BJ (cell line): ENCODE measurements around the gene UBASH3B. TPM values are rescaled to one million over a fixed set of nuclear protein-coding genes. Genes with fewer than 3 reads are reported as not detected.
"Not testable (repeated sequence)": the region's sequence is repeated elsewhere in the genome, so short reads cannot be mapped to it uniquely, and the experiment has no call there.

ENCODE experiments used
- CTCF ChIA-PET: fragments of 350-600 bp; formaldehyde crosslinking; extraction: SDS; loops from one replicate; lab custom pipeline; 2021; ENCODE audit warnings: antibody characterized with exemption, inconsistent platforms; lab: Yijun Ruan, JAX
- POLR2A ChIA-PET: fragments of 300-600 bp; sonication (Branson Sonifier 250); formaldehyde crosslinking; extraction: SDS; loops from one replicate; lab custom pipeline; 2021; ENCODE audit warnings: antibody characterized with exemption; lab: Charles Lee
- DNase-seq: peaks from one replicate; pipeline ENCODE4 v3.0.0-alpha.2; 2011; ENCODE audit warnings: low read depth
- H3K27me3 ChIP-seq: 2 replicates; pipeline ENCODE4 v1.6.0; 2011; ENCODE audit warnings: low read length; ENCODE audit not compliant: control insufficient read depth, insufficient read depth
- H3K36me3 ChIP-seq: 2 replicates; pipeline ENCODE4 v1.5.1; 2011; ENCODE audit warnings: low read length; ENCODE audit not compliant: control insufficient read depth, insufficient read depth
- H3K4me3 ChIP-seq: 2 replicates; pipeline ENCODE4 v1.5.1; 2011; ENCODE audit warnings: low read depth, mild to moderate bottlenecking, control low read depth, low read length
- polyA plus RNA-seq: library from polyadenylated mRNA; depleted of rRNA; stranded (reverse); fragments of >200 nt; gene quantifications from 2 replicates; pipeline ENCODE4 v1.2.3, GENCODE V29; 2011
- TF ChIP-seq, protein P1 (sequence below): IDR thresholded peaks from 2 replicates; pipeline ENCODE4 v1.5.1; 2011; ENCODE audit warnings: low read depth, mild to moderate bottlenecking, control low read depth, inconsistent platforms, low read length, moderate library complexity; ENCODE audit not compliant: insufficient read depth

UBASH3B gene
- polyA plus RNA-seq, 1 experiment, result 28.4 TPM

DNA sequence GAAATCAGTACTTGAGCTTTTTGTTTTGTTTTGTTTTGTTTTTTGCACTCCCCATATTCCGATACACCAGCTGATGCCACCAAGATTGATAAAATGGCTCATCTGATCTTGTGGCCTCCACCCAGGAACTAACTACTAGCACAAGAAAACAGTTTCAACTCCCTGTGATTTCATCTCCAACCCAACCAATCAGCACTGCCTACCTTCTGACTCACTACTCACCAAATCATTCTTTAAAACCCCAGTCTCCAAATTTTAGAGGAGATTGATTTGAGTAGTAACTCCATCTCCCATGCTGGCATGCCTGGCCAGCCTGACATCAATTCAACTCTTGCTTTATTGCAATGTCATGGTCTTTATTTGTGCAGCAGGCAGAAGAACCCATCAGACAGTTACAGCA lies 166.7 kb downstream of the UBASH3B start:
- TF ChIP-seq, protein P1, sequence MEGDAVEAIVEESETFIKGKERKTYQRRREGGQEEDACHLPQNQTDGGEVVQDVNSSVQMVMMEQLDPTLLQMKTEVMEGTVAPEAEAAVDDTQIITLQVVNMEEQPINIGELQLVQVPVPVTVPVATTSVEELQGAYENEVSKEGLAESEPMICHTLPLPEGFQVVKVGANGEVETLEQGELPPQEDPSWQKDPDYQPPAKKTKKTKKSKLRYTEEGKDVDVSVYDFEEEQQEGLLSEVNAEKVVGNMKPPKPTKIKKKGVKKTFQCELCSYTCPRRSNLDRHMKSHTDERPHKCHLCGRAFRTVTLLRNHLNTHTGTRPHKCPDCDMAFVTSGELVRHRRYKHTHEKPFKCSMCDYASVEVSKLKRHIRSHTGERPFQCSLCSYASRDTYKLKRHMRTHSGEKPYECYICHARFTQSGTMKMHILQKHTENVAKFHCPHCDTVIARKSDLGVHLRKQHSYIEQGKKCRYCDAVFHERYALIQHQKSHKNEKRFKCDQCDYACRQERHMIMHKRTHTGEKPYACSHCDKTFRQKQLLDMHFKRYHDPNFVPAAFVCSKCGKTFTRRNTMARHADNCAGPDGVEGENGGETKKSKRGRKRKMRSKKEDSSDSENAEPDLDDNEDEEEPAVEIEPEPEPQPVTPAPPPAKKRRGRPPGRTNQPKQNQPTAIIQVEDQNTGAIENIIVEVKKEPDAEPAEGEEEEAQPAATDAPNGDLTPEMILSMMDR, result no peak
- no peaks in the 10 kb centered on the region for H3K36me3 ChIP-seq
- POLR2A ChIA-PET, result no interaction called here
- DNase-seq, result no peak
- CTCF ChIA-PET, result interaction anchor here (0.6 to 1.9 kb wide), 3 partner anchors 10 to 41 kb away, joined by 3 to 7 read pairs (median 3); no protein-coding TSS in a partner anchor
- H3K4me3 ChIP-seq, result no peak overlapping the region
- no peaks in the 10 kb centered on the region for H3K27me3 ChIP-seq

DNA sequence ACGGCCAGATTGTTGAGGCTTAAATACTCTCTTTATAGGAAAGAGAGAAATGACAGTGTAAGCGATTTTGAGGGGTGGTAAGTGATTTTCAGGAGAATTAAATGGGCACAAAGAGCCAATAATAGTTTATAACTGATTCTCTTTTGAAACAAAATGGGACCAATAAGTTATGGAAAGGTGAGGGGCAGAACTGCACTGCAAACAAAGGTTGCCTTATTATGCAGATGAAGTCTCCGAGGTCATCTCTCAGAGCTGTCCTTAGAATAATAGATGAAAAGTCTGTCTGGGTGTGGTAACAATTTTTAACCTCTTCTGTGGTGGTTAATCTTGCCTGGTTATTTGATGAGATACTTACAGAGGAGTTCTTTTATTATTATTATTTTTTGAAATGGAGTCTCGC lies 168.0 kb downstream of the UBASH3B start:
- POLR2A ChIA-PET, result no interaction called here

DNA sequence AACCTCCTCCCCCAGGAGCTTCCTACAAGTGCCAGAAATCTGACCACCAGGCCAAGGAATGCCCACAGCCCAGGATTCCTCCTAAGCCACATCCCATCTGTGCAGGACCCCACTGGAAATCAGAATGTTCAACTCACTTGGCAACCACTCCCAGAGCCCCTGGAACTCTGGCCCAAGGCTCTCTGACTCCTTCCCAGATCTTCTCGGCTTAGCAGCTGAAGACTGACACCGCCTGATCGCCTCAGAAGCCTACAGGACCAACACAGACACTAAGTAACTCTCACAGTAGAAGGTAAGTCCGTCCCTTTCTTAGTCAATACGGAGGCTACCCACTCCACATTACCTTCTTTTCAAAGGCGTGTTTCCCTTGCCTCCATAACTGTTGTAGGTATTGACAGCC lies 173.8 kb downstream of the UBASH3B start:
- H3K36me3 ChIP-seq, H3K27me3 ChIP-seq, POLR2A ChIA-PET, H3K4me3 ChIP-seq, CTCF ChIA-PET, DNase-seq: not testable (repeated sequence)

More for the DNA sequence above, 168.0 kb downstream of the UBASH3B start:
- CTCF ChIA-PET, result interaction anchor here (1.0 kb wide), 1 partner anchor 15 kb away, joined by 3 read pairs; no protein-coding TSS in a partner anchor
- DNase-seq, result no peak
- no peaks in the 10 kb centered on the region for H3K36me3 ChIP-seq
- TF ChIP-seq, protein P1, result no peak
- no peak overlapping the region for H3K4me3 ChIP-seq
- H3K27me3 ChIP-seq, result no peaks in the 10 kb centered on the region

DNA sequence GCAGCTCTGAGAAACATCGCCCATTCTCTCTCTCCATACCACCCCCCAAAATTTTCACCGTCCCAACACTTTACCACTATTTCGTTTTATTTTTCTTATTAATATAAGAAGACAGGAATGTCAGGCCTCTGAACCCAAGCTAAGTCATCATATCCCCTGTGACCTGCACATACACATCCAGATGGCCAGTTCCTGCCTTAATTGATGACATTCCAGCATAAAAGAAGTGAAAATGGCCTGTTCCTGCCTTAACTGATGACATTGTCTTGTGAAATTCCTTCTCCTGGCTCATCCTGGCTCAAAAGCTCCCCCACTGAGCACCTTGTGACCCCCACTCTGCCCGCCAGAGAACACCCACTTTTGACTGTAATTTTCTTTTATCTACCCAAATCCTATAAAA lies 176.8 kb downstream of the UBASH3B start:
- H3K27me3 ChIP-seq, DNase-seq, H3K36me3 ChIP-seq, POLR2A ChIA-PET, H3K4me3 ChIP-seq: not testable (repeated sequence)
- CTCF ChIA-PET, result interaction anchor here (1.5 to 3.4 kb wide), 3 partner anchors 11 to 36 kb away, joined by 3 to 13 read pairs (median 8); no protein-coding TSS in a partner anchor

DNA sequence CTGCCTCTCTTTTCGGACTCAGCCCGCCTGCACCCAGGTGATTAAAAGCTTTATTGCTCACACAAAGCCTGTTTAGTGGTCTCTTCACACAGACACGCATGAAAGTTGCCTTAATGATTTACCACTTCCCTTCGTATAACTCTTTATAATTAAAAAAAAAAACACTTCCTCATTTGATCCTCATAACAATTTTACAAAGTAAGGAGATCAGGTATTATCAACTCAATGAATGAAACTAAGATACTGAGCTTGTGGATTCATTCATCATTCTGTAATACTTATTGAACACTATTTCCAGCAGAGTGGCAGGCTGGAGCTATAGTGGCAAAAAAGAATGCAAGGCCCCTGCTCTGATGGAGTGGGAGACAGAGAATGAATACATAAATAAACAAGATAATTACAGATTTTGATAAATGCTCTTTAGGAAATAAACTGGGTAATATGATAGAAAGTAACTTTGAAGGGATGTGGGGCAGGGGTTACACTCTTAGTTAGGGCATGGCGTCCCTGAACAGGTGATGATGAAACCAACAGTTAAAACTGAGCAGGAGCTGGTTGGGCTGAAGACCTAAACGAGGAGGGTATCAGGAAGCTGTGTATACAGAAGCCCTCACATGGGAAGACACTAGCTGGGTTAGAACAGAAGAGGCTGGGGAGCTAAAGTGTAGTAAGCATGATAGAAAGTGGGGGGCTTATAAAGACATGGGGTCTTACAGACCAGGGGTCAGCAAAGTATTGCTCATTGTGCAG lies 177.4 kb downstream of the UBASH3B start:
- TF ChIP-seq, protein P1, result no peak

DNA sequence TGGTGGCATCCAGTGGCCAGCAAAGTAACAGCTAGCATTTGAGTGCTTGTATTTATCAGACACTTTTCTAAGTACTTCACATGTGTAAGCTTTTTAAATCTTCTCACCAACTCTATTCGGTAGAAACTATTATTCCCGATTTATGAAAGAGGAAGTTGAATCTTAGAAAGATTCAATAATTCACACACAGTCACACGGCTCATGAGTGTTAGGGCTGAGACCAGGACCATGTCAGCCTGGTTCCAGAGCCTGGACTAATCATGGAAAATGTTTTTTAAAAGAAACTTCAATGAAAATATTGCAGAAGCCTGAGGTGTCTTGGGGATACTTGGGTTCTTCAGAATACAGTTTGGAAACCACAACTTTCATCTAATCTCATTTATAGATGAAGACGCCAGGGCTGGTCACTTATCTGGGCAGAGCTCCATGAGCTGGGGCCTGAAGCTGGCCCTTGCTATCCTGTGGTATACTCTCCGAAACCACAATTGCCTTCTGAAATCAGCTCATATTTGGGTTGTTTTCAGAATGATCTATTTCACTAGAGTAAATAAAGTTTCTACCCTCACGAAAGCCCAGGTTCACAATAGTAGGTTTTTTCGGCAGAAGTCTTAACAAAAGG lies 178.4 kb downstream of the UBASH3B start:
- no peak for DNase-seq
- Histone ChIP-seq H3K36me3 (no peaks in the 10 kb centered on the region), H3K4me3 (no peak overlapping the region), H3K27me3 (no peaks in the 10 kb centered on the region)
- TF ChIP-seq, protein P1, result no peak
- CTCF ChIA-PET, result interaction anchor here (0.8 to 3.4 kb wide), 6 partner anchors 10 to 205 kb away, joined by 3 to 13 read pairs (median 4); no protein-coding TSS in a partner anchor
- POLR2A ChIA-PET, result no interaction called here

More for the DNA sequence above, 177.4 kb downstream of the UBASH3B start:
- CTCF ChIA-PET, result interaction anchor here (0.8 to 3.4 kb wide), 6 partner anchors 11 to 204 kb away, joined by 3 to 13 read pairs (median 4); no protein-coding TSS in a partner anchor
- H3K27me3 ChIP-seq, result no peaks in the 10 kb centered on the region
- POLR2A ChIA-PET, result no interaction called here
- DNase-seq, result no peak
- no peak overlapping the region for H3K4me3 ChIP-seq
- H3K36me3 ChIP-seq, result no peaks in the 10 kb centered on the region
